ENCODE data around the gene NAV3. TPM values are rescaled to one million over a fixed set of nuclear protein-coding genes. Genes with fewer than 3 reads are reported as not detected.

The NAV3 gene
- total RNA-seq, 6 donors from 2014 or later: 3.5 to 24.1 (median 8.6) TPM

- no peaks in the 10 kb centered on the region for H3K4me1 ChIP-seq
- TF ChIP-seq POLR2A (IDR thresholded peaks at IDR 0.05): no peak
- no peak for TF ChIP-seq POLR2AphosphoS5 (IDR thresholded peaks at IDR 0.05)
- TF ChIP-seq EP300 (IDR thresholded peaks at IDR 0.05): no peak
- no peak for TF ChIP-seq CTCF (IDR thresholded peaks at IDR 0.05)
- no peak overlapping the region for H3K27ac ChIP-seq
- H3K36me3 ChIP-seq: no peaks in the 10 kb centered on the region
- no peak for DNase-seq
- H3K4me3 ChIP-seq: no peak overlapping the region
- ATAC-seq (ENCODE audit: low FRiP score in 2 of 2): no peak
- no peaks in the 10 kb centered on the region for H3K9me3 ChIP-seq
- 81 to 90% methylated on average over 1 of the region's 1 CpG for WGBS, 2 donors
- no peaks in the 10 kb centered on the region for H3K27me3 ChIP-seq
Observed at GRCh38 chr12:78057075-78057474, 226.4 kb downstream of the NAV3 start.

GRCh38 chr12:78060186-78060585 lies 229.5 kb downstream of the NAV3 start:
- Histone ChIP-seq H3K9me3 (no peaks in the 10 kb centered on the region), H3K4me3 (no peak overlapping the region), H3K27ac (no peak overlapping the region), H3K36me3 (no peaks in the 10 kb centered on the region), H3K27me3 (no peaks in the 10 kb centered on the region), H3K4me1 (no peaks in the 10 kb centered on the region)
- no peak for TF ChIP-seq POLR2AphosphoS5 (IDR thresholded peaks at IDR 0.05)
- no peak for TF ChIP-seq POLR2A (IDR thresholded peaks at IDR 0.05)
- TF ChIP-seq EP300 (IDR thresholded peaks at IDR 0.05): no peak
- TF ChIP-seq CTCF (IDR thresholded peaks at IDR 0.05): no peak
- DNase-seq: no peak
- 89 to 93% methylated on average over 1 of the region's 1 CpG for WGBS, 2 donors
- ATAC-seq (ENCODE audit: low FRiP score in 2 of 2): no peak

- DNase-seq (no peak), ATAC-seq (ENCODE audit: low FRiP score in 2 of 2) (no peak)
- no peak for TF ChIP-seq CTCF (IDR thresholded peaks at IDR 0.05)
- TF ChIP-seq EP300 (IDR thresholded peaks at IDR 0.05): no peak
- H3K4me1 ChIP-seq: no peaks in the 10 kb centered on the region
- no peaks in the 10 kb centered on the region for H3K27me3 ChIP-seq
- no peaks in the 10 kb centered on the region for H3K9me3 ChIP-seq
- no peak overlapping the region for H3K4me3 ChIP-seq
- H3K27ac ChIP-seq: no peak overlapping the region
- H3K36me3 ChIP-seq: no peaks in the 10 kb centered on the region
Observed at GRCh38 chr12:78062786-78063185, 232.1 kb downstream of the NAV3 start.

- ATAC-seq (ENCODE audit: low FRiP score in 2 of 2) (no peak), DNase-seq (no peak)
- H3K4me1 ChIP-seq: no peaks in the 10 kb centered on the region
- no peaks in the 10 kb centered on the region for H3K36me3 ChIP-seq
- no peak for TF ChIP-seq CTCF (IDR thresholded peaks at IDR 0.05)
- no peak for TF ChIP-seq EP300 (IDR thresholded peaks at IDR 0.05)
- TF ChIP-seq POLR2A (IDR thresholded peaks at IDR 0.05): no peak
- TF ChIP-seq POLR2AphosphoS5 (IDR thresholded peaks at IDR 0.05): no peak
- no peaks in the 10 kb centered on the region for H3K9me3 ChIP-seq
- H3K27ac ChIP-seq: no peak overlapping the region
- 86 to 87% methylated on average over 5 of the region's 5 CpGs for WGBS, 2 donors
- no peak overlapping the region for H3K4me3 ChIP-seq
- no peaks in the 10 kb centered on the region for H3K27me3 ChIP-seq
Observed at GRCh38 chr12:78081590-78082314, 251.1 kb downstream of the NAV3 start.

- ATAC-seq (ENCODE audit: low FRiP score in 2 of 2) (no peak), DNase-seq (no peak)
- Histone ChIP-seq H3K4me1 (peaks cover 0 to 3% (median 0%) of the 10 kb centered on the region in 4 donors), H3K27me3 (no peaks in the 10 kb centered on the region), H3K27ac (no peak overlapping the region), H3K9me3 (no peaks in the 10 kb centered on the region), H3K36me3 (no peaks in the 10 kb centered on the region), H3K4me3 (no peak overlapping the region)
- 71 to 75% methylated on average over 4 of the region's 4 CpGs for WGBS, 2 donors
- no peak for TF ChIP-seq POLR2A (IDR thresholded peaks at IDR 0.05)
- TF ChIP-seq CTCF (IDR thresholded peaks at IDR 0.05): no peak
- no peak for TF ChIP-seq EP300 (IDR thresholded peaks at IDR 0.05)
- TF ChIP-seq POLR2AphosphoS5 (IDR thresholded peaks at IDR 0.05): no peak
Observed at GRCh38 chr12:78085542-78086182, 255.0 kb downstream of the NAV3 start.
